ENCODE data around the gene AKT2. TPM values are rescaled to one million over a fixed set of nuclear protein-coding genes. Genes with fewer than 3 reads are reported as not detected.
"Not testable (repeated sequence)": the region's sequence is repeated elsewhere in the genome, so short reads cannot be mapped to it uniquely, and the experiment has no call there.

The AKT2 gene
- 142 and 150 TPM in 2 replicates for total RNA-seq (2021)
- long read RNA-seq, full-length matches to known transcripts: 12 of 29 reads
- long read RNA-seq, partial matches to known transcripts: 6 of 29 reads
- long read RNA-seq, other reads (novel, unspliced or antisense): 11 of 29 reads

DNA sequence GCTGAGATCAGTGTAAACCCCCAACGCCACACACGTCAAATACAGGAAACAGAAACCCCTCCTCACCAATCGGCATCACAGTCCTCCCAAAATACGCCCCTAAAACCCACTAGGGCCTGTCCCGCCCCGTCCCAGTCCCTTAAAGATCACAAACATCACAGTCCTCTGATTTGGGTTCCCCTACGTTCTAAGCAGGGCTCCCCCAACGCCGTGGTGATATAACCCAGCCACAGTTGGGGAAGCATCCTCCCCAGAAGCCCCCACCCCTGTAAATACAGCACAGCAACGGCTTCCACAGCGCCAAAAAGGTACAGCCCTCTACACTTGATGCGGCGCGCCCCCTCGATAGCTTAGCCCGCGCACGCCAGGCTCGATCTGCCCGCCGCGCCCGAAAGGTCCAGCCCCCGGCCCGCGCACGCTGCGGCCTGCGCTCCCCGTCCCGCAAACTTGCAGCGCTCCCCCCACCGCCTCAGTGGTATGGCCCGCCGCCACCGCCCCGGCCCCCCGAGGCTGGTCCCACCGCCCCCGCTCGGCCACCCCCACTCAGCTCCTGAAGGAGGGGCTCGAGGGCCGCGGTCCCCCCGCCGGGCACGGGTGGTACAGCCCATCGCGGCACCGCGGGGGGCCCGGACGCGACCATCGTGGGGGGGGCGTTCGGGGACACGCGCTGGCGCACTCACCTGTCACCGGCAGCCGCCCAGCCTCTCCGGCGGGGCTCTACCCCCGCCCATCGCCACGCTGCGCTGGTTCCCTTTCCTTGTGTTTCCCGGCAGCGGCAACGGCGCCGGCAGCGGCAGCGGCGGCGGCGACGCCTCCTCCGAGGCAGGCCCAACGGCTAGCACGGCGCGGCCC is at the start of gene AKT2:
Gene AKT2, minus strand, starts transcription at position 845 of the 852 bp plus-strand sequence. CDS start 20,078 bp downstream, outside the sequence.
- Histone ChIP-seq H4K8ac (replicated peaks; ENCODE audit: insufficient read length, low read depth, low read length) (no peak within 1 kb of the TSS), H2BK120ac (ENCODE audit: low read depth, low read length, poor library complexity, severe bottlenecking) (no peak within 1 kb of the TSS), H2AK5ac (ENCODE audit: insufficient read length, low read length) (no peak within 1 kb of the TSS), H4K5ac (ENCODE audit: insufficient read length, low read depth, low read length) (no peak within 1 kb of the TSS), H4K91ac (ENCODE audit: insufficient read length, low read depth, low read length) (no peak within 1 kb of the TSS), H3K9me3 (ENCODE audit: control insufficient read depth, low read depth, low read length) (no peaks in the 10 kb centered on the region), H3K4ac (ENCODE audit: low read depth, low read length) (no peak within 1 kb of the TSS), H3K27me3 (ENCODE audit: insufficient read depth, low read length) (no peaks in the 10 kb centered on the region), H2BK12ac (ENCODE audit: insufficient read length, low read depth, low read length) (no peak within 1 kb of the TSS), H2BK15ac (ENCODE audit: low read depth, low read length) (no peak within 1 kb of the TSS), H3K56ac (ENCODE audit: insufficient read length, low read depth, low read length) (no peak within 1 kb of the TSS), H2BK20ac (ENCODE audit: low read depth, low read length, poor library complexity, severe bottlenecking) (no peak within 1 kb of the TSS), H3K14ac (ENCODE audit: insufficient read depth, low read length) (peak within 1 kb of the TSS; percentile 89), H3K23ac (ENCODE audit: insufficient read length, low read depth, low read length) (no peak within 1 kb of the TSS), H3K23me2 (ENCODE audit: insufficient read length, low read depth, low read length, poor library complexity, severe bottlenecking) (peaks cover 9% of the 10 kb centered on the region), H3K9ac (ENCODE audit: extremely low read depth, insufficient read length, low read length) (peak within 1 kb of the TSS; percentile 80), H3K79me2 (ENCODE audit: insufficient read depth, low read length) (peaks cover 15% of the 10 kb centered on the region), H3K27ac (ENCODE audit: insufficient read length, low read depth, low read length) (peak within 1 kb of the TSS; percentile 83), H4K20me1 (ENCODE audit: control insufficient read depth, insufficient read depth, insufficient read length) (no peaks in the 10 kb centered on the region), H3K18ac (ENCODE audit: insufficient read length, low read depth, low read length) (peak within 1 kb of the TSS; percentile 81), H2AFZ (ENCODE audit: low read length) (peak within 1 kb of the TSS; percentile 83), H3K4me2 (ENCODE audit: insufficient read depth, insufficient read length, low read length) (peak within 1 kb of the TSS; percentile 98), H3T11ph (ENCODE audit: low read length) (no peak within 1 kb of the TSS), H3K4me1 (ENCODE audit: insufficient read depth, low read length) (no peaks in the 10 kb centered on the region; the same call in 1 of the 2 replicates), H3K79me1 (ENCODE audit: insufficient read depth, low read depth, low read length, poor library complexity, severe bottlenecking) (peaks cover 5% of the 10 kb centered on the region), H2BK5ac (ENCODE audit: insufficient read length, low read length) (no peak within 1 kb of the TSS)
- TF ChIP-seq, protein P1, sequence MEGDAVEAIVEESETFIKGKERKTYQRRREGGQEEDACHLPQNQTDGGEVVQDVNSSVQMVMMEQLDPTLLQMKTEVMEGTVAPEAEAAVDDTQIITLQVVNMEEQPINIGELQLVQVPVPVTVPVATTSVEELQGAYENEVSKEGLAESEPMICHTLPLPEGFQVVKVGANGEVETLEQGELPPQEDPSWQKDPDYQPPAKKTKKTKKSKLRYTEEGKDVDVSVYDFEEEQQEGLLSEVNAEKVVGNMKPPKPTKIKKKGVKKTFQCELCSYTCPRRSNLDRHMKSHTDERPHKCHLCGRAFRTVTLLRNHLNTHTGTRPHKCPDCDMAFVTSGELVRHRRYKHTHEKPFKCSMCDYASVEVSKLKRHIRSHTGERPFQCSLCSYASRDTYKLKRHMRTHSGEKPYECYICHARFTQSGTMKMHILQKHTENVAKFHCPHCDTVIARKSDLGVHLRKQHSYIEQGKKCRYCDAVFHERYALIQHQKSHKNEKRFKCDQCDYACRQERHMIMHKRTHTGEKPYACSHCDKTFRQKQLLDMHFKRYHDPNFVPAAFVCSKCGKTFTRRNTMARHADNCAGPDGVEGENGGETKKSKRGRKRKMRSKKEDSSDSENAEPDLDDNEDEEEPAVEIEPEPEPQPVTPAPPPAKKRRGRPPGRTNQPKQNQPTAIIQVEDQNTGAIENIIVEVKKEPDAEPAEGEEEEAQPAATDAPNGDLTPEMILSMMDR (conservative IDR thresholded peaks at IDR 0.05): no peak; the same call in 2 of the 3 replicates
- Mint-ChIP-seq H3K9me3 (no peaks in the 10 kb centered on the region; a peak in 1 of 5 replicates), H3K4me3 (peak within 1 kb of the TSS; percentile 96 to 98), H3K4me1 (peaks cover 36 to 45% of the 10 kb centered on the region in 2 experiments), H3K36me3 (ENCODE audit: insufficient read depth in 1 of 3, low read depth in 3 of 3) (0 out of 7 replicates have a peak, but pooled peaks cover 0 to 2% (median 0%) of the 10 kb centered on the region in 3 experiments), H3K27ac (peak within 1 kb of the TSS; percentile 99 to 100 (median 100)), H3K27me3 (ENCODE audit: low read depth) (no peaks in the 10 kb centered on the region)
- DNase-seq: peak; percentile 88
- no CpG with 5 or more reads among the region's 84 CpGs for WGBS (ENCODE audit: extremely low coverage, insufficient read length, low lambda C conversion rate)

DNA sequence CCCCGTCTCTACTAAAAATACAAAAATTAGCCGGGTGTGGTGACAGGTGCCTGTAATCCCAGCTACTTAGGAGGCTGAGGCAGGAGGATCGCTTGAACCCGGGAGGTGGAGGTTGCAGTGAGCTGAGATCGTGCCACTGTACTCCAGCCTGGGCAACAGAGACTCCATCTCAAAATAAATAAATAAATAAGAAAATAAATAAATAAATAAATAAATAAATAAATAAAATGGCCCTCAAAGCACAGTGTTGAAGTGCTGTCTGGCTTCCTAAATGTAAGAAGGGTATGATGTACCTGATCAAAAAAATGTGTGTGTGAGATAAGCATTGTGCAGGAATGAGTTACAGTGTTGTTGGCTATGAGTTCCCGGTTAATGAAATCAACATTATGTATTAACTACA is 47.9 kb upstream of the AKT2 start:
- not testable (repeated sequence) for H3K4me3 Mint-ChIP-seq; H3K27me3 Mint-ChIP-seq (ENCODE audit: low read depth); H2BK15ac ChIP-seq (ENCODE audit: low read depth, low read length)

More for the DNA sequence above, 47.9 kb upstream of the AKT2 start:
- not testable (repeated sequence) for DNase-seq; H2AK5ac ChIP-seq (ENCODE audit: insufficient read length, low read length); H3T11ph ChIP-seq (ENCODE audit: low read length); H3K9me3 ChIP-seq (ENCODE audit: control insufficient read depth, low read depth, low read length); H3K9me3 Mint-ChIP-seq; H2BK5ac ChIP-seq (ENCODE audit: insufficient read length, low read length); H3K14ac ChIP-seq (ENCODE audit: insufficient read depth, low read length); H3K79me1 ChIP-seq (ENCODE audit: insufficient read depth, low read depth, low read length, poor library complexity, severe bottlenecking); H3K23me2 ChIP-seq (ENCODE audit: insufficient read length, low read depth, low read length, poor library complexity, severe bottlenecking); H2BK120ac ChIP-seq (ENCODE audit: low read depth, low read length, poor library complexity, severe bottlenecking); H4K20me1 ChIP-seq (ENCODE audit: control insufficient read depth, insufficient read depth, insufficient read length); H3K23ac ChIP-seq (ENCODE audit: insufficient read length, low read depth, low read length); H2BK12ac ChIP-seq (ENCODE audit: insufficient read length, low read depth, low read length); H3K18ac ChIP-seq (ENCODE audit: insufficient read length, low read depth, low read length); H2BK20ac ChIP-seq (ENCODE audit: low read depth, low read length, poor library complexity, severe bottlenecking); H3K4ac ChIP-seq (ENCODE audit: low read depth, low read length); H3K9ac ChIP-seq (ENCODE audit: extremely low read depth, insufficient read length, low read length); H3K4me2 ChIP-seq (ENCODE audit: insufficient read depth, insufficient read length, low read length); H4K5ac ChIP-seq (ENCODE audit: insufficient read length, low read depth, low read length); H3K56ac ChIP-seq (ENCODE audit: insufficient read length, low read depth, low read length); H3K27ac Mint-ChIP-seq; H3K27me3 ChIP-seq (ENCODE audit: insufficient read depth, low read length); H4K91ac ChIP-seq (ENCODE audit: insufficient read length, low read depth, low read length); H3K4me1 ChIP-seq (ENCODE audit: insufficient read depth, low read length); H4K8ac ChIP-seq (replicated peaks; ENCODE audit: insufficient read length, low read depth, low read length); H2AFZ ChIP-seq (ENCODE audit: low read length); H3K79me2 ChIP-seq (ENCODE audit: insufficient read depth, low read length); H3K27ac ChIP-seq (ENCODE audit: insufficient read length, low read depth, low read length)
- peaks cover 7 to 10% of the 10 kb centered on the region in 2 experiments for H3K4me1 Mint-ChIP-seq
- peaks cover 19 to 56% (median 48%) of the 10 kb centered on the region in 3 experiments; a peak in 6 of 7 replicates for H3K36me3 Mint-ChIP-seq (ENCODE audit: insufficient read depth in 1 of 3, low read depth in 3 of 3)
- no CpG with 5 or more reads among the region's 6 CpGs for WGBS (ENCODE audit: extremely low coverage, insufficient read length, low lambda C conversion rate)
